ENCODE measurements around the gene CATSPER4.

Gene CATSPER4

DNA sequence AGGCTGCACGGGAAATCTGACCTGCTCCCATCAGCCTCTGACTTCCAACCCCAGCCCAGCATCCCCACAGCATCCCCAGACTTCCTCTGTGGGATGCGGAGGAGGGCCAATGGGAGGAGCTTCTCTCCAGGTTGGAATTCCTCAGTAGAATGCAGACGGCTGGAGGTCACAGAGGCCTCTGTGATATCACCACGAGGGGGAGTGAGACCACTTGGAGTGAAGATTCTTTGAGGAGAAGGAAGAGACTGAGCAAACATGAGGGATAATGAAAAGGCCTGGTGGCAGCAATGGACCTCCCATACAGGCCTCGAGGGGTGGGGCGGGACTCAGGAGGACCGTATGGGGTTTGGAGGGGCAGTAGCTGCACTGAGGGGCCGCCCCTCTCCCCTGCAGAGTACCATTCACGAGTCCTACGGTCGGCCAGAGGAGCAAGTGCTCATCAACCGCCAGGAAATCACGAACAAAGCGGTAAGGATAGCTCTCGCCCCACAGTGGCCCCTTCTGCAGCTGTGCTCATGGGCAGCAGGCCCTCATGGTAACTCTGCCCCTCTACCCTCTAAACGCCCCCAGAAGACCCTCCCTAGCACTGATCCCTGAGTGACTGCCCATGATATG lies at the start of gene CATSPER4:
CATSPER4 (plus strand) TSS at position 230 of the 615 bp plus-strand sequence; CDS start at position 256, 26 bp downstream.
- no peak within 1 kb of the TSS for H3K4me3 ChIP-seq (ENCODE audit: low read length)
- no peak for TF ChIP-seq ZNF274 (IDR thresholded peaks at IDR 0.05; ENCODE audit: low read depth, low read length)

DNA sequence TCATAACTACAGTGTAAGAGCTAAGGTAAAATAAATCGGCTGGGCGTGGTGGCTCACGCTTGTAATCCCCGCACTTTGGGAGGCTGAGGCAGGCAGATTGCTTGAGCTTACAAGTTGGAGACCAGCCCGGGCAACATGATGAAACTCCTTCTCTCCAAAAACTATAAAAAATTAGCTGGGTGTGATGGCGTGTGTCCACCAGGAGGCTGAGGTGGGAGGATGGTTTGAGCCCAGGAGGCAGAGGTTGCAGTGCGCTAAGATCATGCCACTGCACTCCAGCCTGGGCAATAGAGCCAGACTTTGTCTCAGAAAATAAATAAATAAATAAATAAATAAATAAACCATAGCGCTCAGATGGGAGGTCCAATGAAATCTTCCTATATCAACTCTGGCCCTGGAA lies 48.2 kb upstream of the CATSPER4 start:
- no peak for TF ChIP-seq ZNF274 (IDR thresholded peaks at IDR 0.05; ENCODE audit: low read depth, low read length)
- no peak overlapping the region for H3K4me3 ChIP-seq (ENCODE audit: low read length)

DNA sequence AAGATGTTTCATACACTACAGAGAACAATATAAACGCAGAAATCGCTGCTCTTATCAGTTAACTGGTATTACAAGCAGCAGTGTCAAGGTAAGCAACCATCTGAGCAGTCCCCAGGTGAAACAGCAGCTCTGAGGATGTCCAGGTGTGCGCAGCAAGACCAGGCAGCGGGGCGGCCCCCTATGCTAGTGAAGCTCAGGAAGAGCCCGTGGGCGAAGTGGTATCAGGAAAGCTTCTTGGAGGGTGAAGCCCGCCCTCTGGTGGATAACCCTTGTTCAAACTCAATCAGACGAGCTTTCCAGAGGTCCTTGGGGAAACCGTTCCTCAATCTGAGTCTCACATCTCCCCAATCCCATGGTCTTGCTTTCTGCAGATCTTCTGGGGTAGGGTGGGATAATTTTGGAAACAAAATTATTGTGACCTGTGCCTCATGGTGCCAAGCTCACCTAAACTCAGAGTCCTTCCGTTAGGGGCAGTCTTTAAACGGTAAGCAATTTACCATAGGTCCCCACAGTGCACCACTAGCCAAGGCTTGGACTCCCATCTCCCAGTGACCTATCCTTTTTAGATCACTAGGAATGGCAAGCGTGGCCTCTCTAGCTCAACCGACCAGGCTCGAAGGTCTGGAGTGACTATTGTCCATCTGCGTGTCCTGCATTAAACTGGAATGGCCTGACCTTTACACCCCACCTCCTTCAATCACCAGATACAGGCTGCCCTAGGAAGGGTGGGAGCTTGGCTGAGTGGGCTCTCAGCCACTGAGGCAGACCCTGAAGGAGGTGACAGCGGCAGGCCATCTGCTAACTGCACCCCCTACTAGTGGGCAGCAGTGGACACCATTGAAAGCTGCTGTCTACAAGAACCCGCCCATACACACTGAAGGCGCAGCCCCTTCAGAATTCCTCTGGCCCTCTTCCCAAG lies 45.1 kb upstream of the CATSPER4 start:
- no peak for TF ChIP-seq ZNF274 (IDR thresholded peaks at IDR 0.05; ENCODE audit: low read depth, low read length)
- H3K4me3 ChIP-seq (ENCODE audit: low read length): no peak overlapping the region

DNA sequence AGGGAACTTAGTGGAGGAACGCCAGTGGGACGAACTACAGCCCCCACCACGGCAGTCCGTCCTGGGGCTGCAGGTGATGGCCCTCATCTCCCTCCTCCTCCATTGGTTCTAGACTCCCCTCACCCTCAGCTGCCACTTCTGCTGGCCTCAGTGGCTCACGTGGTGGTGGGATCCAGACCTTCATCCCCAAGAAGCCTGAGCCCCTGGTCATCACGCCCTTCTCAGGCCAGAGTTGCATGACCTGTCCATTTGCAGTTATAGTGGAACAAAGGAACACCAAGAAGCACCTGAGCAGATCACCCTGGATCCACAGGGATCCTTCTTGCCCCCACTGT lies 44.5 kb upstream of the CATSPER4 start:
- TF ChIP-seq ZNF274 (IDR thresholded peaks at IDR 0.05; ENCODE audit: low read depth, low read length): no peak
- no peak overlapping the region for H3K4me3 ChIP-seq (ENCODE audit: low read length)

DNA sequence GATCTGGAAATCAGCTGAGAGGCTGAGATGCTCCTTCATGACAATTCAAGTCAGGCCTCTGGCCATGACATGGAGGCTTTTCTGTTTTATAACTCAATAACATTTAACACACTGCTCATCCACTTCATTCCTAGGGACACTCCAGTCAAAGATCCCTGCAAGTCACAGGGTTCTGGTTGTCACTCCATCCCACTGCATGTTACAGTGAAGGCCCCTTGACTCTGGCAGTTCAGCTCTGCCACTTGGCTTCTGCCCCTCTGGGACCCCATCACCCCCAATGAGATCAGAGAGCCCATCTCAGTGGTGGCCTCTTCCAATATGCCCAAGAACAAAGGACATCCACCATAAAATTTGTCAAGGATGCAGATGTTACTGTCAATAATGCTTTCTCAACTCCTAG lies 41.5 kb upstream of the CATSPER4 start:
- TF ChIP-seq ZNF274 (IDR thresholded peaks at IDR 0.05; ENCODE audit: low read depth, low read length): no peak
- no peak overlapping the region for H3K4me3 ChIP-seq (ENCODE audit: low read length)

DNA sequence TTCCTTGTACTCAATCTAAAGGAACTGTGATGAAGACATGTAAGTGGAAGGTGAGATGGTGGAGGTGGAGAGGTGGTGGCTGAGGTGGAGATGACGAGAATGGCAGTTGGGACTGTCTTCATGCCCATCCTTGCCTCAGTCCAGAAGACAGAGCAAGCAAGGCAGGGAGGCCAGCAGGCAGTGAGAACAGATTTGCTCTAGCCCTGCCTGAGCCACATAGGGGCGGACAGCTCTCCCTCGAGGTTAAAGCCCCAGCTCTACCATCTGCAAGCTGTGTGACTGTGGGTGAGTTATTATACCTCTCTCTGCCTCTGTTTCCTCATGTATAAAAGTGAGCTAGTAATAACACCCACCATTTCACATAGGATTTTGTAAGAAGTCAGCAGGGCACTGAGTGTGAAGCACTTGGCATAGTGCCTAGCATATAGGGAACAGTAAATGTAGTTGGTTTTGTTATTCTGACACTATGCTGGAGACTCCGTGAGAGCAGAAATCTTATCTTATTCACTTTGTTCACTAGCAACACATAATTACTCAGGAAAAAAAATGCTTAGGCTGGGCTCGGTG lies 36.4 kb upstream of the CATSPER4 start:
- no peak for TF ChIP-seq ZNF274 (IDR thresholded peaks at IDR 0.05; ENCODE audit: low read depth, low read length)
- no peak overlapping the region for H3K4me3 ChIP-seq (ENCODE audit: low read length)

DNA sequence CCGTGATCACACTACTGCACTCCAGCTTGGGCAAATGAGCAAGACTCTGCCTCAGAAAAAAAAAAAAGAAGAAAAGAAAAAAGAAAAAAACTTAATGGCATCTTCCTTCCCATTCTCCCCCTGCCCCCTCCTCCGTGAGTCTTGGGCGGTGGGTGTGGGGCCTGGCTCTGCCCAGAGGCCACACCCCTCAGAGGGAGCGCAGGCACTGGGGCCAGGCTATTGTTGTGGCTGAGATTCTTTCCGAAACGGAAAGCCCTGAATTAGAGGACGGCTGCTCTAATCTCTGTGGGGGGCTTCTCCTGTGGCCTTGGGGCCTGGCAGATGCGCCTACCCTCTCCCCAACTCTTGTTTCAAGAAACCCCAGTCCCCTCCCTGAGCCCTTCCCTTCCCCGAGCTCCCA lies 35.7 kb upstream of the CATSPER4 start:
- no peak overlapping the region for H3K4me3 ChIP-seq (ENCODE audit: low read length)
- TF ChIP-seq ZNF274 (IDR thresholded peaks at IDR 0.05; ENCODE audit: low read depth, low read length): no peak

DNA sequence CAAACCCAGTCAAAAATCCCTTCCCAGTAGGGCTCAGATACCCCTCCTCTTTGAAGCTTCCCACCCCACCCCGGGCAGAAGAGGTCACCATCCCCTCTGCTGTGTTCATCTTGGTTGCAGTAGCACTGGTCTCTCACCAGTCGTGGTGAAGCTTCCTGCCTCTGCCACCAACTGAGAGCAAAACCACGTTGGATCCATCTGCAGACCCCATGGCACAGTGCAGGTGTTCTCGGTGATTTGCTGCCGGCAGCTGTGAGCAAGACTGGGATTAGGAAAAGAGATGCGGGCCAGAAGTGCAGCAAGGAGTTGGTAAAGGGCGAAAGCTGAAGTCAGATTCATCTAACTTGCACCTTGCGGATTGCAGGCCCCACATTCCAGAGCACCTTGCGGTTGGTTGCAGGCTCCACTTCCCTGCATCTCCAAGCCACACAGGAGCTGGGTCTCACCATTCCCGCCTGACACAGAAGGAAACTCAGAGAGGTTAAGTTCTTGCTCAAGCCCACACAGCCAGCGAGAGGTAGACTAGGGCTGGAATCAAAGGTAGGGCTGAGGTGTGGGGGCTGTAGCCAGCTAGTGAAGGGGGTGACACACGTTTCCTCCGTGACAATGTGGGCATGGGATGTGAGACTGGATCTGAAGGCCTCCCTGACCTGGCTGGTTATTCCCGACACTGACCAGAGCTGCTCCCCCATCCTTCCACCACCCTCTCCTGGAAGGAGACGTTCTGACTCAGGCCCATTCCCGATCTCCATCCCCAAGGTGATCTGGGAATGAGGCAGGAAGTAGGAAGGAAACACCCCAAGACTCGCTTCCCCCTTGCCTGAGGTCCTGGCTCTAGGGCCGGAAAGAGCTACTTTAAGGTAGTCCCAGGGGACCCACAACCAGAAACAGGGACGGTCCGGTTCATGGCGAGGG lies 34.8 kb upstream of the CATSPER4 start:
- TF ChIP-seq ZNF274 (IDR thresholded peaks at IDR 0.05; ENCODE audit: low read depth, low read length): no peak
- no peak overlapping the region for H3K4me3 ChIP-seq (ENCODE audit: low read length)

DNA sequence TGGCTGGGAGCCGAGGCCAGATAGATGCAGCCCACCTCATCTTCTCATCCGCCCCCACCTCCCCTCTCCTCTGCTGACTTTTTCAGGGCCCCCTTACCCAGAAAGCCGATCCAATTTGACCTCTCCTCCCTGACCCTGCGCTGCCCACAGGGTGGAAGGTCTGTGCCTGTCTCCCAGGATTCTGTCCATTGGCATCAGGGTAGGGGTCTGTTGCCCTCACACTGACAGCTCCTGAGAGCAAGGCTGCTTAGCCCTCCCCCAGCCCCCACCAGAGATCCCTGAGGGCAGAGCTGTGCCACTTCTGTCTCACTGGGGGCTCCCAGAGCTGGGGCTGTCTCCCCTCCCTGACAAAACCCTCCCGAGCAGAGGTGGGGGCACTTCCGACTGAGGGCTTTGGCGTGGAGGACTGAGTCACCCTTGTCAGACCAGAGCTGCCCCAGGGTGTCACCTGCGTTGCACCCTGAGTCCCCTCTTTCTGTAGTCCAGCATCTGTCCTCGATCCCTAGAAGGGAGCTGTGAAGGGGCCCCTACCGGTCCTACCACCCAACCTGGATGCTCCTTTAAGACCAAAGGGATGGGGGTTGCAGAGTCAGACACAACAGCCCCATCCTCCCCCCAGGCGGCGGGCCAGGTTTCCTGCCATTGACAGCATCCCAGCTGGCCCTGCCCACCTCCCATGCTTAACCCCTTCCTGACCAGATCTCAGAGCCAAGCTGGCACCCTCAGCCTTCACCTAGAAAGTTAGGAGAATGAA lies 33.9 kb upstream of the CATSPER4 start:
- TF ChIP-seq ZNF274 (IDR thresholded peaks at IDR 0.05; ENCODE audit: low read depth, low read length): no peak
- H3K4me3 ChIP-seq (ENCODE audit: low read length): no peak overlapping the region

DNA sequence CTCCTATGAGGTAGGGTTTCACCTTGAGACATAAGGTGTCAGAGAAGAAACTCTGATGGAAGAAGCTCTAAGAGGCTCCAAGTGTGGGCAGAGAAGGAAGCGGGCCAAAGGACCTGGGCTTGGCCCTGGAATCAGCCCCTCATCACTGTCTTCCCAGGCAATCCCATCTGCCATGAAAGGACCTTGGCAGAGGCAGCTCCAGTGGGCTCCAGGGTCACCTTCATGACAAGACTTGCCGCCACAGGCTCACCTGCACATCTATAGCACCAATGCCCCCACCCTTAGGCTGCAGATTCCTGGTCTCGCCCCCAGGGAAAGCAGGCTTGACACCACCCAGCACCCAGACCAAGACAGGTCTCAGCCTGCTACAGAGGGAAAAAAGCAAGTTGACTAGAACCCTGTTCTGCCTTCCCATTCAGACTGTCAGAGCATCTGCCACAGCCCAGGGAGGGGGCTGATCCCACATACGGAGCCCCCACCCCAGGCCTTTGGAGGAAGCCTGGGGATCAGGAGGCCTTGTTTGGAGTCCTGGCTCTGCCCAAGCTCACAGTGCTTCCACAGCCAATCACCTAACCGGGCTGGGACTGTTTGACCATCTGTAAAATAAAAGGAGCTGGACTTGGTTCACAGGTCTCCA lies 32.0 kb upstream of the CATSPER4 start:
- no peak for TF ChIP-seq ZNF274 (IDR thresholded peaks at IDR 0.05; ENCODE audit: low read depth, low read length)
- H3K4me3 ChIP-seq (ENCODE audit: low read length): no peak overlapping the region

DNA sequence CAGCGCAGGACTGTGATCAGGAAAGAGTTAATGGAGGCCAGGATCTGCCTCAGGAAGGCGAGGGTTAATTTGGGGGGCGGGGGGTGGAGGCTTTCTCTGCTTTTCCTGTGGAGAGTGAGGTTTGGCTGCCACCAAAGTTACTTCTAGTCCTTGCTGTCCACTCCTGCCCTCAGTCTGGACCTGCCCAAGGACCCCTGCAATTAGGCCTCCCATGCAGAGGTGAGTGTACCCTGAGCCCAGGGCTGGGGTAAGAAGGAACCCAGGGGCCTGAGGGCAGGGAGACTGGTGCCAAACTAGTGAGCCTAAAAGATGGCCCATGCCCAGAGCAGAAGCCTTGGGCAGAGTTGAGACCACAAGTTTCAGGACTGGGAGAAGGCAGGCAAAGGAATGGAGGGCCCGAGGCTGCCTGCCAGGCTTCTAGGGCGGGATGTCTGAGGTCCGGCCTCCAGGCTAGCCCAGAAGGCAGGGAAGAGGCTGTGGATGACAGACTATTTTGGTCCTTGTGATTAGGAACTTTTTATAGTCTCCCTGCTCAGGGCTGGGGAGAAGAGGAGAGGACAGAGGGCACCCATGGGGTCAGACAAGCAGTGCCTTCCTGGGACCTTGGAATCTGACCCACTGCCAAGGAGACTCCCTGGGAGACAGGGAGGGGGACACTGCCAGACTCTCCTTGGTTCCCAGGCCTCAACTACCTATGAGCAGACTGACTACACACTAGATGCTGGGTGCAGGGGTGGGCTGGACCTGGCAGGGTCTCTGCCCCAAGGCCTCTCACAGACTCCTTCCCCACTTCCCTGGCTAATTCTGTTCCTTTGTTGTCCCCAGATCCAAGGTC lies 31.3 kb upstream of the CATSPER4 start, which contains the start of gene FAM110D:
FAM110D (plus strand) TSS at position 172 of the 835 bp plus-strand sequence. CDS start 2,213 bp downstream, outside the sequence.
- no peak for TF ChIP-seq ZNF274 (IDR thresholded peaks at IDR 0.05; ENCODE audit: low read depth, low read length)
- H3K4me3 ChIP-seq (ENCODE audit: low read length): no peak within 1 kb of the TSS

DNA sequence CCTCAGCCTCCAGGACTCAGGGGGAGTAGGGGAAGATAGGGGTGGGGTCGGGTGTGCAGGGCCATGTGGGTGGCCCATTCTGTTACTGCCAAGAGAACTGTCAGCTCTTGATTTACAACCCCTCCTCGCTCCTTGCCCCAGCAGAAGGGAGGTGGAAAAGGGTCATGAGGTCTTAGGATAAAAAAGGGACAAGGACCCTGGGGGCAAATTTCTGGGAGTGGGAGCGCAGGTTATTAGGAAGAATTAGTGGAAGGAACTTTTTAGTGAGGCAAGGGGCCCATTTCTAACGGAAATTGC lies 30.7 kb upstream of the CATSPER4 start:
- no peak overlapping the region for H3K4me3 ChIP-seq (ENCODE audit: low read length)

More for the DNA sequence above, 30.7 kb upstream of the CATSPER4 start:
- no peak for TF ChIP-seq ZNF274 (IDR thresholded peaks at IDR 0.05; ENCODE audit: low read depth, low read length)

All from GM08714 (cell line).